Activated CD4-positive, alpha-beta T cell treated with anti-CD3 and anti-CD28 coated beads, Interleukin-2, amount 10 ng/mL, durations not matched to agents 7 days and 5 days (primary cell): ENCODE measurements around the gene ADH1B. TPM values are rescaled to one million over a fixed set of nuclear protein-coding genes. Genes with fewer than 3 reads are reported as not detected.

ENCODE experiments used
- CTCF ChIA-PET: fragments of 350-600 bp; sonication (Branson Sonifier 250); formaldehyde crosslinking; loops from one replicate; lab custom pipeline; 2021; ENCODE audit warnings: antibody characterized with exemption; lab: Charles Lee
- POLR2A ChIA-PET: fragments of 350-600 bp; sonication (Branson Sonifier 250); formaldehyde crosslinking; loops from one replicate; lab custom pipeline; 2021; ENCODE audit warnings: antibody characterized with exemption; lab: Charles Lee
- DNase-seq: peaks from one replicate; pipeline ENCODE4 v3.0.0-alpha.2; 2020
- H3K27ac Mint-ChIP-seq: one replicate; pipeline ENCODE4 v1.8.0; 2021; ENCODE audit warnings: mild to moderate bottlenecking, moderate library complexity, mixed read lengths
- H3K27me3 Mint-ChIP-seq: one replicate; pipeline ENCODE4 v1.8.0; 2021; ENCODE audit warnings: mixed read lengths
- H3K36me3 Mint-ChIP-seq: one replicate; pipeline ENCODE4 v1.8.0; 2021; ENCODE audit warnings: low read depth, mixed read lengths
- H3K4me1 Mint-ChIP-seq: one replicate; pipeline ENCODE4 v1.8.0; 2021; ENCODE audit warnings: mixed read lengths
- H3K4me3 Mint-ChIP-seq: one replicate; pipeline ENCODE4 v1.8.0; 2021; ENCODE audit warnings: mild to moderate bottlenecking, moderate library complexity, mixed read lengths
- H3K9me3 Mint-ChIP-seq: one replicate; pipeline ENCODE4 v1.8.0; 2021; ENCODE audit warnings: mixed read lengths
- total RNA-seq, 2 experiments: library from RNA; stranded (reverse); gene quantifications; one replicate each; pipeline ENCODE4 v1.2.3, GENCODE V29; 2021

The ADH1B gene
- total RNA-seq, 2 experiments from 2014 or later, result not detected

GRCh38 chr4:99275050-99275449 lies 46.2 kb downstream of the ADH1B start:
- POLR2A ChIA-PET, result no interaction called here
- no peaks in the 10 kb centered on the region for H3K36me3 Mint-ChIP-seq
- CTCF ChIA-PET, result no interaction called here
- no peak overlapping the region for H3K4me3 Mint-ChIP-seq
- peaks cover 3% of the 10 kb centered on the region for H3K27me3 Mint-ChIP-seq
- no peak for DNase-seq
- no peak overlapping the region for H3K27ac Mint-ChIP-seq
- H3K4me1 Mint-ChIP-seq, result no peaks in the 10 kb centered on the region
- H3K9me3 Mint-ChIP-seq, result no peaks in the 10 kb centered on the region

GRCh38 chr4:99273704-99274103 lies 47.5 kb downstream of the ADH1B start:
- Mint-ChIP-seq H3K4me3 (no peak overlapping the region), H3K36me3 (no peaks in the 10 kb centered on the region)
- POLR2A ChIA-PET, result no interaction called here

GRCh38 chr4:99264927-99265326 lies 56.3 kb downstream of the ADH1B start:
- Mint-ChIP-seq H3K4me1 (no peaks in the 10 kb centered on the region), H3K4me3 (no peak overlapping the region), H3K27me3 (peaks cover 2% of the 10 kb centered on the region), H3K9me3 (no peaks in the 10 kb centered on the region), H3K27ac (no peak overlapping the region), H3K36me3 (no peaks in the 10 kb centered on the region)
- CTCF ChIA-PET, result no interaction called here
- no peak for DNase-seq
- POLR2A ChIA-PET, result interaction anchor here (0.7 kb wide), 1 partner anchor 607 kb away, joined by 9 read pairs; no protein-coding TSS in a partner anchor

More at GRCh38 chr4:99273704-99274103, 47.5 kb downstream of the ADH1B start:
- DNase-seq, result no peak
- H3K9me3 Mint-ChIP-seq, result no peaks in the 10 kb centered on the region
- H3K4me1 Mint-ChIP-seq, result no peaks in the 10 kb centered on the region
- no peak overlapping the region for H3K27ac Mint-ChIP-seq
- no peaks in the 10 kb centered on the region for H3K27me3 Mint-ChIP-seq
- CTCF ChIA-PET, result no interaction called here

Other genes with a start within 250 kb of the ADH1B start
- gene ADH5, start 232.6 kb downstream of the ADH1B start, total RNA-seq, result 100 to 1,000 TPM; 105 to 120 TPM
- gene ADH4, start 177.1 kb downstream of the ADH1B start, total RNA-seq, result not detected
- not detected for gene ADH6, start 102.2 kb downstream of the ADH1B start, total RNA-seq
- not detected for gene ADH1A, start 30.4 kb downstream of the ADH1B start, total RNA-seq
- not detected for gene ADH1C, start 31.3 kb upstream of the ADH1B start, total RNA-seq
- gene ADH7, start 113.9 kb upstream of the ADH1B start, total RNA-seq, result not detected
- not detected for gene C4orf17, start 189.6 kb upstream of the ADH1B start, total RNA-seq
- gene TRMT10A, start 242.6 kb upstream of the ADH1B start, total RNA-seq, result 10 to 100 TPM in 1 of 2 experiments, 1 to 10 TPM in 1; 7.9 to 10.5 TPM